ENCODE results near the gene CMTM1.

- TF ChIP-seq CTCF (IDR thresholded peaks at IDR 0.05) (no peak), POLR2AphosphoS5 (IDR thresholded peaks at IDR 0.05) (no peak), POLR2A (IDR thresholded peaks at IDR 0.05) (no peak)
These were observed 22.7 kb upstream of the CMTM1 start for GRCh38 chr16:66543541-66543940.
